ENCODE measurements around the gene CORT.
A peak's percentile ranks its signal among the peaks of the same experiment; 100 is the strongest.
"Not testable (repeated sequence)": the region's sequence is repeated elsewhere in the genome, so short reads cannot be mapped to it uniquely, and the experiment has no call there.

The CORT gene

GRCh38 chr1:10449751-10450150 lies at the start of gene CORT:
TSS of gene CORT (plus strand) at chr1:10450031. CDS start at chr1:10450224, 193 bp downstream.
- no peak for DNase-seq

- no peak for DNase-seq
Observed at GRCh38 chr1:10401281-10401680, 48.5 kb upstream of the CORT start.

GRCh38 chr1:10402729-10403274 lies 47.0 kb upstream of the CORT start:
- no peak for DNase-seq

GRCh38 chr1:10407201-10407600 lies 42.6 kb upstream of the CORT start:
- no peak for DNase-seq

GRCh38 chr1:10415211-10415930 lies 34.5 kb upstream of the CORT start:
- DNase-seq = no peak

GRCh38 chr1:10415967-10416366 lies 33.9 kb upstream of the CORT start:
- not testable (repeated sequence) for DNase-seq

GRCh38 chr1:10418741-10419140 lies 31.1 kb upstream of the CORT start:
- not testable (repeated sequence) for DNase-seq

GRCh38 chr1:10419351-10419750 lies 30.5 kb upstream of the CORT start:
- DNase-seq = no peak

GRCh38 chr1:10421637-10422036 lies 28.2 kb upstream of the CORT start:
- DNase-seq = no peak

GRCh38 chr1:10424034-10424433 lies 25.8 kb upstream of the CORT start:
- DNase-seq = no peak

GRCh38 chr1:10424651-10425050 lies 25.2 kb upstream of the CORT start:
- DNase-seq = no peak

- not testable (repeated sequence) for DNase-seq
Observed at GRCh38 chr1:10425826-10426534, 23.9 kb upstream of the CORT start.

- DNase-seq = not testable (repeated sequence)
Observed at GRCh38 chr1:10426535-10426848, 23.3 kb upstream of the CORT start.

GRCh38 chr1:10428984-10429383 lies 20.8 kb upstream of the CORT start:
- DNase-seq = no peak

- DNase-seq = peak; percentile 28
Observed at GRCh38 chr1:10429868-10430215, 20.0 kb upstream of the CORT start.

- peak; percentile 95 for DNase-seq
Observed at GRCh38 chr1:10430216-10431069, 19.4 kb upstream of the CORT start, which contains the start of gene CENPS. TSS of gene CENPS (plus strand) at chr1:10430433. CDS start at chr1:10430518, 85 bp downstream.

GRCh38 chr1:10431070-10431730 lies 18.6 kb upstream of the CORT start:
- DNase-seq = no peak

GRCh38 chr1:10432910-10433700 lies 16.7 kb upstream of the CORT start:
- DNase-seq = no peak

- DNase-seq = no peak
Observed at GRCh38 chr1:10433790-10434189, 16.0 kb upstream of the CORT start.

GRCh38 chr1:10434590-10434989 lies 15.2 kb upstream of the CORT start:
- DNase-seq = no peak

GRCh38 chr1:10437052-10437451 lies 12.8 kb upstream of the CORT start:
- no peak for DNase-seq

- no peak for DNase-seq
Observed at GRCh38 chr1:10438677-10439163, 11.1 kb upstream of the CORT start.
